NCI-H128 (cell line): ENCODE results near the gene PHLPP1.
A peak's percentile ranks its signal among the peaks of the same experiment; 100 is the strongest.
"Not testable (repeated sequence)": the region's sequence is repeated elsewhere in the genome, so short reads cannot be mapped to it uniquely, and the experiment has no call there.

ENCODE experiments used
- DNase-seq: peaks from one replicate; lab custom pipeline; 2025; ENCODE audit not compliant: unreplicated experiment; lab: John Stamatoyannopoulos, UW

The PHLPP1 gene

GRCh38 chr18:62880673-62881364 lies 165.5 kb downstream of the PHLPP1 start:
- no peak for DNase-seq

GRCh38 chr18:62881509-62882016 lies 166.2 kb downstream of the PHLPP1 start:
- DNase-seq: peak; percentile 14

- DNase-seq: no peak
These were observed 168.8 kb downstream of the PHLPP1 start for GRCh38 chr18:62883937-62884735.

- DNase-seq: no peak
These were observed 170.5 kb downstream of the PHLPP1 start for GRCh38 chr18:62885804-62886203.

GRCh38 chr18:62894681-62895390 lies 179.5 kb downstream of the PHLPP1 start:
- DNase-seq: no peak

- DNase-seq: no peak
These were observed 181.8 kb downstream of the PHLPP1 start for GRCh38 chr18:62897153-62897552.

- DNase-seq: no peak
These were observed 183.0 kb downstream of the PHLPP1 start for GRCh38 chr18:62898359-62898758.

GRCh38 chr18:62899534-62899933 lies 184.2 kb downstream of the PHLPP1 start:
- DNase-seq: no peak

- no peak for DNase-seq
These were observed 185.0 kb downstream of the PHLPP1 start for GRCh38 chr18:62900132-62900883.

GRCh38 chr18:62902776-62903175 lies 187.4 kb downstream of the PHLPP1 start:
- no peak for DNase-seq

- DNase-seq: no peak
These were observed 189.3 kb downstream of the PHLPP1 start for GRCh38 chr18:62904396-62905285.

GRCh38 chr18:62912885-62913284 lies 197.5 kb downstream of the PHLPP1 start:
- DNase-seq: no peak

- not testable (repeated sequence) for DNase-seq
These were observed 198.5 kb downstream of the PHLPP1 start for GRCh38 chr18:62913824-62914223.

- DNase-seq: no peak
These were observed 199.6 kb downstream of the PHLPP1 start for GRCh38 chr18:62914871-62915392.

- DNase-seq: no peak
These were observed 203.0 kb downstream of the PHLPP1 start for GRCh38 chr18:62918361-62918760.

- DNase-seq: no peak
These were observed 203.9 kb downstream of the PHLPP1 start for GRCh38 chr18:62919109-62919838.

- DNase-seq: no peak
These were observed 209.8 kb downstream of the PHLPP1 start for GRCh38 chr18:62925031-62925688.

- DNase-seq: no peak
These were observed 213.0 kb downstream of the PHLPP1 start for GRCh38 chr18:62928326-62928725.
